Measurements from ENCODE around the gene MICAL3. TPM values are rescaled to one million over a fixed set of nuclear protein-coding genes. Genes with fewer than 3 reads are reported as not detected.

MICAL3 gene
- total RNA-seq, 1 donor from 2014 or later: 29.0 TPM

DNA sequence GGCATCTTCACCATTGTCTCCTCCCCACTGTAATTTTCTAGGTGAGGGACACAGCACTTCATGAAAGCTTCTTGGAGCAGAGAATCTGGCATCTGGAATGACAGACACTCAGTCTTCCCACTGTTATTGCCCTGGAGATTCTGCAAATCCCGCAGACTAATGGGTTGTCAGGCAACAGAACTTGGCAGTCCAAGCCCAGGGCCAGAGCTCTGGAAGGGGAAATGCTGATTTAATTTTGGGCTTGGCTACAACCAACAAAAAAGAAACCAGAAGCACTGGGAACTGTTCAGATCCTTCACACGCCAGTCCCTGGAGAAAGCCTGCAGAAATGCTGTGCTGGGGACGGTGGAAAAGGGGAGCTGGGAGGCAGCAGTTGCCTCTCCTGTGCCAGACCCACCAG, 178.6 kb downstream of the MICAL3 start:
- no peak for DNase-seq (ENCODE audit: low read depth in 2 of 2)

DNA sequence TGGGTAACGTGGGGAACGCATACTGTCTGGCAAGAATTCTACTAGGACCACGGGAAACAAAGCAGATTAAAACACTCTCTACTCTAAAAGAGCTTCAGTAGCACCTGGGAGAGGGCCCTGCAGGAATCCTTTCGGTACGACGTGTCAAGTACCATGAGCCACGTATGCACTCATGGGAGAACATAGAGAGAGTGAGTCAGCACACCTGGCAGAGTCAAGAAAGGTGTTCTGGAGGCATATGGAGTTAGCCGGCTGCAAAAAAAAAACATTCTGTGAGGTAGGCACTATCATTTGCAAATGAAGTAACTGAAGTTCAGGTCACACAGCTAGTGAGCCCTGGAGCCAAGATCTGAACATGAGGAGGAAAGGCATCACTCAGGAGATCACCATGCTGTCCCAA, 179.0 kb downstream of the MICAL3 start:
- DNase-seq (ENCODE audit: low read depth in 2 of 2): no peak

DNA sequence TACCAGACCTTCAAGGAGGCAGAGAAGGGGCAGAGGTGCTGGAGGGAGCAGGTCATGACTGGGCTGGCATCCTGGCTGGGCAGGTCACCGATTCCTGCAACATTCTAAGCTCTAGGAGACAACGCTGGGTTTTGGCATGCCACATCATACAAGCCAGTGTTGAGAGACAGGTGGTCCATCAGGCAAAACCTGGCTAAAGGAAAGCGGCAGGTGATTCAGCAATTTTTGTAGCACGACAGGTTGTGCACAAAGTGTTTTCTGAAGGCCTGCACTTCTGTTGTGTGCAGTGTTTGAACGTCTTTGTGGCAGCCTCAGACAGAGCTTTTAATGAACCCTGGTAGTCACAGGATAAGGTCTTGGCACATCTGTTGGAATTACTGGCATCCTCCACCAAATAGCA, 180.2 kb downstream of the MICAL3 start:
- no peak for DNase-seq (ENCODE audit: low read depth in 2 of 2)

DNA sequence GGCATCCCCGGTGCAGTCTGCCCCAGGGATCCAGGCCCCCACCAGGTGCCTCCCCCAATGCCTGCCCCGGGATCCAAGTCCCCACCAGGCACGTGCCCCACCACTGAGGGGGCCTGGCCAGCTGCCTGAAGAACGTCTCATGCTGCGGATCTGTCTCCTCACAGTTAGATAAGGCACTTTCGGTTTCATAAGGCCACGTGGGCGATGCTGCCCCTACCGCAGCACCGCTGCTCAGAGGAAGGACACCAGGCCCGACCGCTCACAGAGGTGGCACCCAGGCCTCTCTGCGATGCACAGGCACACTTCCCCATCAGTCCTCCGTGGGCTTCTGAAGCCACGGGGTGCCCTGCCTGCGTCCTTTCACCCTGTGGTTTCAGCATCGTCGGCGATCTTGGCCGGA, 182.0 kb downstream of the MICAL3 start:
- no peak for DNase-seq (ENCODE audit: low read depth in 2 of 2)

DNA sequence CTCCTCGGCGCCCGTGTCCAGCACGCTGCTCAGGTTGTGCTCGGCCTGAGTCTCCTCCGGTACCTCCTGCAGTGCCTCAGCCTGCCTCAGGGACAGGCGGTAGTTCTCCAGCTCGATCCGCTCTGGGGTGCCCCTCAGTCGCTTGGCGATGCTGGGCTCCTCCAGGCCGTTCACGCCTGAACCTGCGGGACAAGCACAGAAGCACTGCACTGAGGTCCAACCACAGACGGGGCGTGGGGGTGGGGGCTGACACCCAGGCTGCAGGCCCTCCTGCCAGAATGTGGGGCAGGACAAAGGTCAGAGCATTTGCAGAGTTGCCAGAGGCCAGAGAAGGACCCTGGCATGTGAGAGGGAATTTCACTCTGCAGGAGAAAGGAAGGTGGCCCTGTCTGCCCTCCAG, 182.5 kb downstream of the MICAL3 start:
- no peak for DNase-seq (ENCODE audit: low read depth in 2 of 2)

DNA sequence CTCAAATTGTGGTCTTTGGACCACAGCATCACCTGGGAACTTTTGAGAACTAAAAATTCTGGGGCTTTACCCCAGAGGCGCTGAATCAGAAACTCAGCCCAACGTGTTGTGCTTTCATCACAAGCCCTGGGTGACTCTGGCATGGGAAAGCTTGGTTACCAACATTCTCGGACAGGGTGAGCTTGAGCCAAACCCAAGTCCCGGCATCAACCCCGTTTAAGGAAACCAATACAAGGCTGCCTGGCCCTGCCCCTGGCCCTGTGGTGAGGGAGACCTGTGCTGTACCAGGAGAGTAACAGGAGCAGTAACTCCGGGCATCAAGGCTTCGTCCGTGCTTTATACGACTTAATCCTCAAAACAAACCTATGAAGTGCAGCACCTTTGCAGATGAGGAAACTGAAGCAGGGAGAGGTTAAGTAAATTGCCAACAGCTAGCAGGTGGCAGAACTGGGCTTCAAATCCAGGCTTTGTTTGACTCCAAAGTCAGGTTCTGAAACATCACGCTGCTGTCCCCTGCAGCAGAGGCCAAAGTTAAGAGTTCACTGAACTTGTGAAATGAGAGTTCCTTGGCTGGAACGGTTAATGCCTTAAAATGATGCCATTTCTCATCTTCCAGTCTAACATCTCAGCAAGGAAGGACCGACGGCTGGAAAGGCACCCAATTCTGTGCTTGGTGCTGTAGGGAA, 186.0 kb downstream of the MICAL3 start:
- no peak for DNase-seq (ENCODE audit: low read depth in 2 of 2)

DNA sequence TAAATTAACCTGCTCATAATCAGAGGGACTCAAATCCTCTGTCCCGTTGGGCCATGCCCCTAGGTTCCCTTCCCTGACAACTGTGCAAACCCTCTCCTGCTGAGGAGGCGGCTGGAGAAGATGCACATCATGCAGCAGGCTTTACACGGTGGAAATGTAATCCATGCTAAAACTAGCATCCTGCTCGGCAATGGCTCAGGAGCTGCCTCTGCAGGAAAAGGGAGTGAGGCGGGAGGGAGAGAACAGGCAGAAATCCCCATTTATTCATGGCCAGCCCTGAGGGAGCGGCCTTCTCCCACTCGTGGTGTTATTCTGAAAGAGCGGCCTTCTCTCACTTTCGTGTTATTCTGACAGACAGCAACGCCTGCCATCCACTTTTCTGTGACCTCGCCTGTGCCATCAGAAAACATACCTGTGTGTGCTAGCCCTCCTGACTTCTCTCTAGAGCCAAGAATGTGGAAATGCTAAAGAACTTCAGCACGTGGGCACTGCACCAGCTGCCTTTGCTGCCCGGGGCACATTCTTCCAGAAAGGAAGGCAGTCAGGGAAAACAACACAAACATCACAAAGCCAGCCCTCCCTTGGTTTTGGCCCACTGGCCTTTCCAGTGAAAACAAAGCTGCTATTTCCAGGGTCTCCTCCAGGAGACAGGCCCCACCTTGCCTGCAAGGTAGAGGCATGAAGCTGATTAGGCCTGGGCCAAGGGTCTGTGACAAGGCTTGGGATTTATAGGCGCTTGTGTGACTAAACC, 187.2 kb downstream of the MICAL3 start:
- DNase-seq (ENCODE audit: low read depth in 2 of 2): peak in 1 of 2 donors; percentile 63

DNA sequence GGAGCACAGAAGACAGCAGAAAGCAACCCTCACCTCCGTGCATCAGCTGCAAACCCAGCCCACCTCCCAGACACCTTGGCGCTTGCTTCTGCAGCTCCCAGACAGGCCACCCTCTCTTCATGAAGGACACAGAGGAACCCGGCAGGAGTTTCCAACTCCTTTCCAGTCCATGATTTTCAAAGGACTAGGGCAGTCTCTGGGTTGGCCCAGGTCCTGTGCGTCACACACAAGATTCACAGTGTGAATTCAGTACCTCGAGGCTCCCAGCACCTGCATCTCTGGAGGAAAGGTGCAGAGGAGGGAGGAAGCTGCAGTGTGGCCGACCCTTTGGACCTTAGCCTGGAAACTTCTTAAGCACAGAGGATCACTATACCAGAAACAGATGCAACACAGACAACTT, 189.1 kb downstream of the MICAL3 start:
- no peak for DNase-seq (ENCODE audit: low read depth in 2 of 2)

DNA sequence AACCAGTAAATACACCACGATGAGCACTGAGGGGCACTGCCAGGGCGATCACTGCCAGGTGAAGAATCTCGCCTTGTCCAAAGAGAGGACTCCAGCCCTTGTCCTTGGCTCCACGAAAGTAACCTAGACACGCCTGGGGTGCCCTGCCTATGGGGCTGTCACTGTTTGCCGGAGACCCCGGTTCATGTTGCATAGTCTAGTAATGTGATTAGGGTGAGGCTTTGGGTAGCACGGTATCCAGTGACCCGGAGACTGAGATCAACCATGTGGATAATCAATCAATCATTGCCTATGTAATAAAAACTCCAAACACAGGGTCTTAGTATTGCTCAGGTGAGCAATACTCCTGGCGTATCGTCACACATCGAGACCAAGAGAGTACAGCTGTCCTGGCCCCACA, 190.9 kb downstream of the MICAL3 start:
- no peak for DNase-seq (ENCODE audit: low read depth in 2 of 2)

DNA sequence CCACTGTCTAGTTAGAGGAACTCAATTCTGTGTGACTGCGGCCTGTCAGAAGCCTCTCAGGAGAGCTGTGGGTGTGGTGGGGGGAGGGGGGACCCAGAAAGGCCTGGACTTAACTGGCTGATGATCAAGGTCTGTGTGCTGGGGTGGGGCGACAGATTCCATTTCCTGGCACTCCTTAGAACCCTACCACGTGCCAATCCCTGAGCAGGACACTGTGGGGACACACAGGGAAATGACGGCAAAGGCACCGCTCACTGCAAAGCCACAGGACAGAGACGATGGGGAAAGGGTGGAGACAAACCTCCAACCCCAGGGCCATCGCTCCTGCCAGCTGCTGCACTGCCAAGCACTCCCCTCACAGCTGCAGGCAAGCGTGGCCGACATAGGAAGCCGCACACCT, 191.7 kb downstream of the MICAL3 start:
- DNase-seq (ENCODE audit: low read depth in 2 of 2): peak in 1 of 2 donors; percentile 46

DNA sequence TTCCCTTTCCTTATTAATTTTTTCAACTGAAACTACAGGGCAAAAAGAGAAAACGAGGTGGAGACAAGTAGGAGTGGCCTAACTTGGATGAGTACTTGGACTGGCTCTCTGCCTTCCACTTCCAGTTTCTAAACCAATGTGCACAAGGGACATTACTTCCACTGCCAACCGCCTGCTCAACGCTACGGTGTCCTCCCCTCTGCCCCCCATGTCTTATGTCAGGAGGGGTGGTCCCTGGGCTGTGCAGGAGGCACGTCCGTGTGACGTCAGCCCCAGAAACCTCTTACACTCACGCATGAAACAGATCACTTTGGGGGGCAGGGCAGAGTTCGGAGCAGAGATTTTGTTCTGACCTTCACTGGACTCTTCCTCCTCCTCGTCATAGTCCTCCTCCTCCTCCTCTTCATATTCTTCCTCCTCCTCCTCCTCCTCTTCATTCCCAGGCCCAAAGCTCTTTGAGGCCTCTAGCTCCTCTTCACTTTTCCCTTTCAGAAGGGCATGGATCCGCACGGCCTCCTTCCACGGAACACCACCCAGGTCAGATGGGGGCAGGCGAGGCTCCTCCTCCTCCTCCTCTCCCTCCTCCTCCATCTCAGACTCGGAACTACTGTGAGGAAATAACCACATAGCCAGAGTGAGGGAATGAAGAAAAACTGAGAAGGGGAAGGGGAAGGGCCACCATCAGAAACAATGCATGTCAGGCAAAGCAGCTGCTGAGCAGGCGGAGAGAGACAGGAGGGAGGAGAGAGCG, 192.7 kb downstream of the MICAL3 start:
- DNase-seq (ENCODE audit: low read depth in 2 of 2): no peak

DNA sequence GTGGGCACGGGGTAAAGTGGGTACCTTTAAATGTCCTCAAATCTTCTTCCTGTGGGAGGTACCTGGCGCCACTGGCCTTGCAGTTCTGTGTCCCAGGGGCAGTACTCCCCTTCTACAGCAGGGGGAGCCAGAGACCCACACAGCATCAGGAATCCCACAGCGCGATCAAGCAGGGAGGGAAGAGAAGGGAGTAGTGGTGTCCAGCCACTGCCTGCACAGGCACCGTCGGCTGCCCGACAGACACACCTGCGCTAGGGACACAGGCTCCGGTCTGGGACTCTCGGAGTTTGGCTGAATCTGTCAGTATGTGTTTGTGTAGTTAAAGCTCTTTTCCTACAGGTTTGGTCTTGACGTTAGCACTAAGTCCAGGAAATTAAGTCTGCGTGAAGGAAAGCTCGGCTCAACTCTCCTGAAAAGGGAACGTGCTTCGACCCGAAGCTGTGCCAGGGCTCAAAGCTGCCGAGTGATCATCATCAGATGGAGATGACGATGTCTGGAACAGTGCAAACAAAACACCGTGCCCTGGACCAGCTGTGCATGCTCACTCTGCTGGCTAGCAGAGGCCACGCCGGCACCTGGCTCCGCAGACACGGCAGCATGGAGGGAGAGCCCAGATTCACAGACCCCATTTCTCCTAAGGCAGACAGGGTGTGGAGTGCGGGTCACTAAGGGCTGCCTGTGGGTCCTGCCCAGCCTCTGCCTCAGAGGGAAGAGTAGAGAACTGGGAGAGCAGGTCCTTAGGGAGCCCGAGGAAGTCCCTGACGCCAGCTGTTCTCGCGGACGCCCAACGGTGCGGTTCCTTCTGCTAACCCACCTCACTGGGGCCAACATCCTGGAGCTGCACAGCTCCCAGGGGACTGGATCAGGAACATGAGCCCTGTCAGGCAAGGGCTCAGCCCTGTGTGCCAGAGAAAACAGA, 194.1 kb downstream of the MICAL3 start:
- peak; percentile 84 to 89 for DNase-seq (ENCODE audit: low read depth in 2 of 2)

DNA sequence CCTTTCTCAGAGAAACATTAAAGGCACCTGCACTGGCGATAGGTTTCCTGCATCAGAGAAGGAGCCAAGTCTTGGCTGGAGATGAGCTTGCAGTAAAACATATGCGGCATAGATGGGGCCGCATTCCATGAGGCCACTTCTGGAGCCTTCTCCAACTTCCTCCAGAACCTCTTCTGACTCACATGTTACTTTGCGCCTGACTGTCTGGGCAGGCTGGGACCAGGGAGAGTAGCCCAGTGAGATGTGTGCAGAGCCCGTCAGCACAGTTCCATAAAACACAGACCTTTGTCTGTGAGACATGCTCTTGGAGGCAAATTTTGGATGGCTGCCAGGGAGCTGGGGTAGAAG, 194.7 kb downstream of the MICAL3 start:
- DNase-seq (ENCODE audit: low read depth in 2 of 2): peak in 1 of 2 donors; percentile 36

DNA sequence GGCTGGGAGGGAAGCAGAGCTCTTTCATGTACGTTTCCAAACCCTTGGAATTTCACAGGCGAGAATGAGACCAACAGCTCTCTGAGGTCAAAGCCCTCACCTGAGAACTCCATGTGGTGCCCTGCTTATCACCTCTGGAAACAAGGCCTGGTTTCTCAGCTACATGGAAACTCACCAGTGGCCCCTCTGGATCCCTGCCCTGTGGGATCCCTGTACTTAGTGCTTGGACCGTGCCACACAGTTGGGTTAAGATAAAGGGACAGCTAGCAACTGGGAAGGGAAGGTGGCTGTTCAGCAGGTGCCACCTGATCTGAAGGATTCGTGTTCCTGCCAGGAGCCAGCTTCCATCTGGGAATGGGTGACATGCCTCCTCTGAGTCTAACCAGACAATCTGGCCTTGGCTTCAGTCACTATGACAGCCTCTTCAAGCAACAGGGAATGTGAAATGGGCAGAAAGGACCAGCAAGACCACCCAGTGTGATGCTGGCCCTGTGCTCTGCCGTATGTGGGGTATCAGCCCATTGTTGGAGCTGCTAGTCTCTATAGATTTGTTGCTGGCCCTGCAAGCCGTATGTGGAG, 195.8 kb downstream of the MICAL3 start:
- no peak for DNase-seq (ENCODE audit: low read depth in 2 of 2)

DNA sequence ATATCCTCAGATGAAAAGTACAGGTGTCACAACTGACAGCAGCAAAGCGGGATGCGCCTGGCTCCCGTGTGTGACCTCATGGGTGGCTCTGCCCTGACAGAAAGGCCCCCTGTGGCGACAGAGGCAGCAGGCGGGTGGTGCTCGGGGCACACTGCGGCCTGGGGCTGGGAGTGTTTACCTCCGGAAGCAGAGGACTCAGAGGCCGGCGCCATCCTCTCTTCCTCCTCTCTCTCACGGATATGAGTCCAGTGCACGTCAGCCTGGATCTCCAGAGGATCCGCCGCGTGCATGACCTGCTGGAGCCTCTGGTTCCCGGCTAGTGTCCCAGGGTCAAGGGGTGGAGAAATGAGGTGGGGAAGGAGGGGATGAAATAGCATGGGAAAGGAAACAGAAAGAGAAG, 196.9 kb downstream of the MICAL3 start:
- DNase-seq (ENCODE audit: low read depth in 2 of 2): peak; percentile 65 to 89

DNA sequence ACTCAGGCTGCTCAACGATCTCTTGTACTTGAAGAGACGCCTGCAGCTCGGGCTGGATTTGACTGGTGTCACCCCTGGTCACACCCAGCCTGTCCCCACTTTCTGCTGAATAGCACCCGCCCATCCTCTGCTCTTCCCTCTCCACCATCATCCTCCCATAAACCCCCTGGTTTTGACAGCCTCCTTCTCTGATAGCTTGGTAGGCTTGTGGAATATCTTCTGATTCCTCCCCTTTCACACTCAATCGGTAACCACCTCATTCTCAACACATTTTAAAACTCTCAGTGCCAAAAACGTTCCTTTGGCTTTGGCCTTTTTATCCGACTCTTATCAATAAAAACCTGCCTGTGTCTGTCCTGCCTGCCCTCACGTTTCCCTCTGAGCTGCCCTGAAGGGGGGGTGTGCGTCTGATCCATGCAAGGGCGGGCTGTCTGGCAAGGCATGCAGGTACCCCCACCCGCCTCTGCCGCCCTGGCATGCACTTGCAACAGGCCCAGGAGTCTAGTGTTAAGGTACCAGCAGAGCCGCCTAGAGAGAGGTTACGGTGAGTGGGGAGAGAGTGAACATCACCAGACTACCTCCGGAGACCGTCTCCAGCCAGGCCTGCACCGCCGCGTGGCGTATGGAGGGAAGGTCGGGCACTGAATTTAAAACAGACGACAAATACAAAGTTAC, 198.3 kb downstream of the MICAL3 start:
- no peak for DNase-seq (ENCODE audit: low read depth in 2 of 2)

DNA sequence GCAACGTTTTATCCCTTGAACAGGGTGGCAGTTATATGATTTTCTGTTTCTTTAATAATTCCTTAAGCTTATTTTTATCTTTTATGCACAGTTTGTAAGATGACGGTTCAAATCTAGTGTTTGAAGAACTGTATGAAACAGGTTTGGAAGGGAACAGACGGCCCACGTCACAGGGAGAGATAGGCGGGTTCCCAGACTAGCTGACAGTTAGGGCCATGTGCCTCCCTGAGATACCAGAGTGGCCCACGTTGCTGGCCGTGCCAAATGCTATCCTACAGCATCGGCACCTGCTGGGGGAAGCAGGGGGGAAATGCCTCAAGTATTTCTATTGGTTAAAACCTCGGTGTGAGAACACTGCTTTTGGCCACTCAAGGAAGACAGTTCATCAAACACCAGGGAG, 199.9 kb downstream of the MICAL3 start:
- DNase-seq (ENCODE audit: low read depth in 2 of 2): no peak

DNA sequence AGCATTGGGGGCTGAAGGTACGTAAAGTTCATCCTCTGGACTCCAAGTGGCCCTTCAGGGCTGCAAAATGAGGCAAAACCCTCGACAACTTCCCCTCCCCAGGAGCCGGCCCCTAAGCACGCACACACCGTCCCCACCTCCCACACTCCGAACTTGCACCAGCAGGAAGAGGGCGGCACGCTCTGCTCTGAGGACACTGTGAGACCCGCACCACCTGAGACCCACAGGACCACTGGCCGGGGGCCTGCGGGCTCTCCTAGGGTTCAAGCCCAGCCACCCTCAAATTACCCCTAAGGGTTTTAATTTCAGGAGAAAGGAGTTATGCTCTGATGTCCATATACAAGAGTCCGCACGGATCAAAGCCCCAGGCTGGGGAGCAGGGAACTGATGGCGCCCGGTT, 200.4 kb downstream of the MICAL3 start:
- DNase-seq (ENCODE audit: low read depth in 2 of 2): no peak

DNA sequence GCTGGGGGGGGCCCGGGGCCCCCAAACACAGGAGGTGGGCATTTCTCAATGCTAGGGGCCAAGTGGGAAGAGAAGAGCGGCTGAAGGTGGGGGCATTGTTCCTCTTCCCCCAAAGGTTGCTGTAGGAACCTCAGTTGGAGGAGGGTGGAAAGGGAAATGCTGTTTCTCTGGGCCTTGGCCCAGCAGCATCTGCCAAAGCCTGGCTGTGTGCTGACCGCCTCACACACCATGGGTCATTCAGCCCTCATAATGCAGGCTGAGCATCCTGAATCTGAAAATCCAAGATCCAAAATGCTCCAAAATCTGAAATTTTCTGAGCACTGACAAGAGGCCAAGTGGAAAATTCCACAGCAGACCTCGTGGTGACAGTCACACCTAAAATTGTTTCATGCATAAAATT, 201.1 kb downstream of the MICAL3 start:
- DNase-seq (ENCODE audit: low read depth in 2 of 2): no peak

DNA sequence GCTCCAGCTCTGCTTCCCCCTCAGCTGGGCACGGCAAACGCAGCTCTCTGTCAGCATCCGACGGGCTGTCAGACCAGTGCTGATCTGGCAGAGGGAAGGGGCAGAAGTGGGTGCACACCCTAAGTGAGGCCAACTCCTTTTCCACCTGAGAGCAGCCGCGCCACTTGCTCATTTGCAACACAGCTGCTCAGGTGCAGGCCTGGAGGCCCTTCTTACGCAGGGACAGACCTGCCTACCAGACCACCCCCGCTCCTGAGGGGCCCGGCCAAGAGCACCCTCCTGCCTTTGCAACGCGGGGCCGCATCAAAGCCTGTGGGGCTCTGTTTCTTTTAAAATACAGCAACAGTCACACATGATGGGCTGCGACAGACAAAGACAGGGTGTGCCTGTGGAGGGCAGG, 202.3 kb downstream of the MICAL3 start:
- DNase-seq (ENCODE audit: low read depth in 2 of 2): no peak
